Cardiac muscle cell (in vitro differentiated cells and primary cell): ENCODE data around the gene C21orf58. TPM values are rescaled to one million over a fixed set of nuclear protein-coding genes. Genes with fewer than 3 reads are reported as not detected.
A peak's percentile ranks its signal among the peaks of the same experiment; 100 is the strongest.

Experiments
- DNase-seq, 2 donors: peaks; one replicate each; pipeline versions ENCODE4 v3.0.0 to v3.0.0-alpha.2; 2010 to 2017; ENCODE audit warnings: low read depth in 1 of 2, low spot score in 1 of 2
- H3K27ac ChIP-seq: fragments of 200-600 bp; sonication (generic); 2 replicates; pipeline ENCODE4 v1.5.1; 2016
- H3K27me3 ChIP-seq: fragments of 200-600 bp; sonication (generic); 2 replicates; pipeline ENCODE4 v1.6.0; 2016; ENCODE audit warnings: control low read depth
- H3K36me3 ChIP-seq: fragments of 200-600 bp; sonication (generic); 2 replicates; pipeline ENCODE4 v1.5.1; 2016; ENCODE audit warnings: control low read depth
- H3K4me1 ChIP-seq: fragments of 200-600 bp; sonication (generic); 2 replicates; pipeline ENCODE4 v1.8.1; 2017; ENCODE audit warnings: low read depth, mild to moderate bottlenecking, mixed run types
- H3K4me3 ChIP-seq: fragments of 200-600 bp; sonication (generic); 2 replicates; pipeline ENCODE4 v1.5.1; 2016; ENCODE audit warnings: mild to moderate bottlenecking
- H3K9me3 ChIP-seq: fragments of 200-600 bp; sonication (generic); 2 replicates; pipeline ENCODE4 v1.5.1; 2017; ENCODE audit warnings: low read depth, mild to moderate bottlenecking, control low read depth
- CTCF ChIP-seq: IDR thresholded peaks from 2 replicates; pipeline ENCODE4 v1.5.1; 2012; ENCODE audit warnings: low read depth, mild to moderate bottlenecking, low read length
- polyA plus RNA-seq: library from polyadenylated mRNA; unstranded; fragments of >200 nt; fragmentation: Nextera tagmentation; extraction: Ambion mirVana; gene quantifications from 2 replicates; pipeline ENCODE4 v1.2.1, GENCODE V29; 2016
- total RNA-seq: library from RNA; depleted of rRNA; stranded (reverse); fragments of >200 nt; gene quantifications from 2 replicates; pipeline ENCODE4 v1.2.3, GENCODE V29; 2016

C21orf58 gene
- total and polyA plus RNA-seq, 2 experiments from 2014 or later, result 11.1 to 32.6 TPM

GRCh38 chr21:46252840-46253239 lies 70.8 kb downstream of the C21orf58 start:
- Histone ChIP-seq H3K27me3 (no peaks in the 10 kb centered on the region), H3K4me1 (no peaks in the 10 kb centered on the region), H3K9me3 (no peaks in the 10 kb centered on the region), H3K4me3 (no peak overlapping the region), H3K36me3 (peaks cover 58% of the 10 kb centered on the region), H3K27ac (peak overlapping the region; percentile 47)
- no peak for TF ChIP-seq CTCF
- DNase-seq, result no peak

Other genes starting within 250 kb of the C21orf58 start
- gene COL6A2, start 225.8 kb downstream of the C21orf58 start, total RNA-seq, result 212 and 260 TPM in 2 replicates
- 153 and 216 TPM in 2 replicates for gene COL6A2, start 225.8 kb downstream of the C21orf58 start, polyA plus RNA-seq
- 9.5 and 18.9 TPM in 2 replicates for gene FTCD, start 168.3 kb downstream of the C21orf58 start, total RNA-seq
- gene FTCD, start 168.3 kb downstream of the C21orf58 start, polyA plus RNA-seq, result 27.4 and 31.1 TPM in 2 replicates
- 45.7 and 58.8 TPM in 2 replicates for gene SPATC1L, start 139.4 kb downstream of the C21orf58 start, total RNA-seq
- 63.0 and 69.2 TPM in 2 replicates for gene SPATC1L, start 139.4 kb downstream of the C21orf58 start, polyA plus RNA-seq
- 86.9 and 191 TPM in 2 replicates for gene LSS, start 95.1 kb downstream of the C21orf58 start, total RNA-seq
- gene LSS, start 95.1 kb downstream of the C21orf58 start, polyA plus RNA-seq, result 56.2 and 112 TPM in 2 replicates
- 71.8 and 106 TPM in 2 replicates for gene MCM3AP, start 38.3 kb downstream of the C21orf58 start, total RNA-seq
- 39.6 and 74.3 TPM in 2 replicates for gene MCM3AP, start 38.3 kb downstream of the C21orf58 start, polyA plus RNA-seq
- gene YBEY, start 37.5 kb downstream of the C21orf58 start, total RNA-seq, result 17.9 and 24.9 TPM in 2 replicates
- gene YBEY, start 37.5 kb downstream of the C21orf58 start, polyA plus RNA-seq, result 24.5 and 25.5 TPM in 2 replicates
- 26.6 and 31.3 TPM in 2 replicates for gene PCNT, start 286 bp upstream of the C21orf58 start, total RNA-seq
- gene PCNT, start 286 bp upstream of the C21orf58 start, polyA plus RNA-seq, result 18.3 and 26.2 TPM in 2 replicates
- gene DIP2A, start 135.0 kb upstream of the C21orf58 start, total RNA-seq, result 18.5 and 42.2 TPM in 2 replicates
- 21.7 and 31.8 TPM in 2 replicates for gene DIP2A, start 135.0 kb upstream of the C21orf58 start, polyA plus RNA-seq